HEK293 (cell line): ENCODE data around the gene INO80E.

Experiments
- CTCF ChIA-PET: fragments of 350-600 bp; formaldehyde crosslinking; extraction: SDS; loops from one replicate; lab custom pipeline; 2021; ENCODE audit warnings: antibody characterized with exemption; lab: Yijun Ruan, JAX
- POLR2A ChIA-PET: fragments of 300-600 bp; formaldehyde crosslinking; extraction: SDS; loops from one replicate; lab custom pipeline; 2020; ENCODE audit warnings: antibody characterized with exemption, inconsistent platforms; lab: Yijun Ruan, JAX
- H3K27ac ChIP-seq: fragments of 200-500 bp; sonication (Bioruptor generic); 2 replicates; pipeline ENCODE4 v1.5.1; 2014; ENCODE audit warnings: low read depth, low read length, control low read depth, inconsistent platforms; ENCODE audit errors: extremely low read depth
- H3K36me3 ChIP-seq, 2 experiments: fragments of 200-500 bp in 1 of 2; sonication (Bioruptor generic) in 1 of 2; 1 replicate in 1 of 2; 2 replicates in 1 of 2; pipeline ENCODE4 v1.5.1; 2014 to 2017; ENCODE audit warnings: inconsistent platforms in 2 of 2, low read length in 2 of 2; ENCODE audit not compliant: control insufficient read depth in 2 of 2, insufficient read depth in 1 of 2
- H3K4me1 ChIP-seq: fragments of 200-500 bp; sonication (Bioruptor generic); 2 replicates; pipeline ENCODE4 v1.5.1; 2014; ENCODE audit warnings: mild to moderate bottlenecking, low read length, inconsistent platforms; ENCODE audit not compliant: control insufficient read depth, insufficient read depth
- H3K4me3 ChIP-seq: 2 replicates; pipeline ENCODE4 v1.5.1; 2011; ENCODE audit warnings: low read depth, mild to moderate bottlenecking, control low read depth, low read length, moderate library complexity
- H3K9me3 ChIP-seq: fragments of 200-500 bp; sonication (Bioruptor generic); 2 replicates; pipeline ENCODE4 v1.5.1; 2014; ENCODE audit warnings: low read depth, low read length, inconsistent platforms; ENCODE audit not compliant: control insufficient read depth, insufficient read depth
- ATF2 ChIP-seq: fragments of 450-650 bp; formaldehyde crosslinking; IDR thresholded peaks from 2 replicates; pipeline ENCODE4 v1.5.1; 2016; ENCODE audit warnings: missing biosample characterization, missing genetic modification characterization, low read depth
- RBAK ChIP-seq: fragments of 450-650 bp; formaldehyde crosslinking; IDR thresholded peaks from 2 replicates; pipeline ENCODE4 v1.5.1; 2016; ENCODE audit warnings: missing biosample characterization, missing genetic modification characterization
- SP3 ChIP-seq: fragments of 450-650 bp; formaldehyde crosslinking; IDR thresholded peaks from 2 replicates; pipeline ENCODE4 v1.5.1; 2016; ENCODE audit warnings: missing biosample characterization, missing genetic modification characterization
- ZFP69B ChIP-seq: fragments of 450-650 bp; formaldehyde crosslinking; IDR thresholded peaks from 2 replicates; pipeline ENCODE4 v1.5.1; 2016; ENCODE audit warnings: missing biosample characterization, missing genetic modification characterization
- ZIC2 ChIP-seq: fragments of 450-650 bp; formaldehyde crosslinking; IDR thresholded peaks from 2 replicates; pipeline ENCODE4 v1.5.1; 2016; ENCODE audit warnings: missing biosample characterization, missing genetic modification characterization
- ZNF157 ChIP-seq: fragments of 450-650 bp; formaldehyde crosslinking; IDR thresholded peaks from 2 replicates; pipeline ENCODE4 v1.5.1; 2016; ENCODE audit warnings: missing biosample characterization, missing genetic modification characterization
- ZNF174 ChIP-seq: fragments of 450-650 bp; formaldehyde crosslinking; IDR thresholded peaks from 2 replicates; pipeline ENCODE4 v1.5.0; 2017; ENCODE audit warnings: missing biosample characterization, mild to moderate bottlenecking, missing genetic modification characterization
- ZNF184 ChIP-seq: fragments of 450-650 bp; IDR thresholded peaks from 2 replicates; pipeline ENCODE4 v1.5.1; 2018; ENCODE audit warnings: missing biosample characterization, mild to moderate bottlenecking, missing genetic modification characterization
- ZNF341 ChIP-seq: fragments of 450-650 bp; formaldehyde crosslinking; IDR thresholded peaks from 2 replicates; pipeline ENCODE4; 2016; ENCODE audit warnings: low read depth, missing biosample characterization, missing genetic modification characterization
- ZNF366 ChIP-seq: fragments of 450-650 bp; formaldehyde crosslinking; conservative IDR thresholded peaks from 2 replicates; pipeline ENCODE4 v1.5.1; 2016; ENCODE audit warnings: missing biosample characterization, missing genetic modification characterization
- ZNF48 ChIP-seq: fragments of 450-650 bp; formaldehyde crosslinking; IDR thresholded peaks from 2 replicates; pipeline ENCODE4 v1.5.1; 2016; ENCODE audit warnings: missing biosample characterization, missing genetic modification characterization
- ZNF555 ChIP-seq: fragments of 450-650 bp; formaldehyde crosslinking; conservative IDR thresholded peaks from 2 replicates; pipeline ENCODE4 v1.5.1; 2017; ENCODE audit warnings: missing biosample characterization, mild to moderate bottlenecking, missing genetic modification characterization, inconsistent platforms
- ZNF621 ChIP-seq: fragments of 450-650 bp; formaldehyde crosslinking; IDR thresholded peaks from 2 replicates; pipeline ENCODE4 v1.5.1; 2017; ENCODE audit warnings: missing biosample characterization, missing genetic modification characterization
- ZXDB ChIP-seq: fragments of 450-650 bp; formaldehyde crosslinking; IDR thresholded peaks from 2 replicates; pipeline ENCODE4 v1.5.1; 2016; ENCODE audit warnings: missing biosample characterization, missing genetic modification characterization
- TF ChIP-seq, protein P1 (sequence below): fragments of 450-650 bp; formaldehyde crosslinking; IDR thresholded peaks from 2 replicates; pipeline ENCODE4 v1.5.0; 2017; ENCODE audit warnings: missing biosample characterization, missing genetic modification characterization, borderline replicate concordance
- TF ChIP-seq, protein P2 (sequence below): fragments of 450-650 bp; formaldehyde crosslinking; IDR thresholded peaks from 2 replicates; pipeline ENCODE4 v1.5.1; 2016; ENCODE audit warnings: missing biosample characterization, missing genetic modification characterization
- TF ChIP-seq, protein P3 (sequence below): fragments of 450-650 bp; formaldehyde crosslinking; optimal IDR thresholded peaks from 2 replicates; pipeline ENCODE3; 2016; ENCODE audit warnings: missing biosample characterization, mild to moderate bottlenecking, missing genetic modification characterization
- TF ChIP-seq, protein P4 (sequence below): fragments of 450-650 bp; formaldehyde crosslinking; IDR thresholded peaks from 2 replicates; pipeline ENCODE4 v1.5.1; 2016; ENCODE audit warnings: missing biosample characterization, missing genetic modification characterization

Gene INO80E

GRCh38 chr16:30030011-30030685 lies 34.1 kb downstream of the INO80E start:
- Histone ChIP-seq H3K36me3 (no peaks in the 10 kb centered on the region), H3K4me1 (no peaks in the 10 kb centered on the region), H3K27ac (no peak overlapping the region)
- POLR2A ChIA-PET = no interaction called here
- TF ChIP-seq SP3 (tag by site-specific recombination) = no peak
- TF ChIP-seq RBAK = no peak
- no peak for TF ChIP-seq ATF2 (tag by site-specific recombination)
- TF ChIP-seq ZNF184 (tag by site-specific recombination) = no peak
- no peak for TF ChIP-seq ZNF157
- no peak for TF ChIP-seq ZXDB
- TF ChIP-seq, protein P1, sequence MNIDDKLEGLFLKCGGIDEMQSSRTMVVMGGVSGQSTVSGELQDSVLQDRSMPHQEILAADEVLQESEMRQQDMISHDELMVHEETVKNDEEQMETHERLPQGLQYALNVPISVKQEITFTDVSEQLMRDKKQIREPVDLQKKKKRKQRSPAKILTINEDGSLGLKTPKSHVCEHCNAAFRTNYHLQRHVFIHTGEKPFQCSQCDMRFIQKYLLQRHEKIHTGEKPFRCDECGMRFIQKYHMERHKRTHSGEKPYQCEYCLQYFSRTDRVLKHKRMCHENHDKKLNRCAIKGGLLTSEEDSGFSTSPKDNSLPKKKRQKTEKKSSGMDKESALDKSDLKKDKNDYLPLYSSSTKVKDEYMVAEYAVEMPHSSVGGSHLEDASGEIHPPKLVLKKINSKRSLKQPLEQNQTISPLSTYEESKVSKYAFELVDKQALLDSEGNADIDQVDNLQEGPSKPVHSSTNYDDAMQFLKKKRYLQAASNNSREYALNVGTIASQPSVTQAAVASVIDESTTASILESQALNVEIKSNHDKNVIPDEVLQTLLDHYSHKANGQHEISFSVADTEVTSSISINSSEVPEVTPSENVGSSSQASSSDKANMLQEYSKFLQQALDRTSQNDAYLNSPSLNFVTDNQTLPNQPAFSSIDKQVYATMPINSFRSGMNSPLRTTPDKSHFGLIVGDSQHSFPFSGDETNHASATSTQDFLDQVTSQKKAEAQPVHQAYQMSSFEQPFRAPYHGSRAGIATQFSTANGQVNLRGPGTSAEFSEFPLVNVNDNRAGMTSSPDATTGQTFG (tag by site-specific recombination) = no peak
- 0 out of 2 replicates have a peak, but pooled peaks have one; percentile 12 for TF ChIP-seq ZNF366
- TF ChIP-seq ZNF48 = no peak
- TF ChIP-seq, all 188 proteins: peak for 1
- no peak overlapping the region for H3K4me3 ChIP-seq
- no peaks in the 10 kb centered on the region for H3K9me3 ChIP-seq
- CTCF ChIA-PET = interaction anchor here (0.5 to 2.3 kb wide), 2 partner anchors 14 to 313 kb away, joined by 4 to 21 read pairs; no protein-coding TSS in a partner anchor

- peak within 1 kb of the TSS; percentile 9; the same call in 1 of the 2 replicates for H3K4me3 ChIP-seq
- CTCF ChIA-PET = interaction anchor here (0.6 to 2.3 kb wide), 22 partner anchors 8 to 955 kb away, joined by 3 to 34 read pairs (median 5); partner anchors contain the start of genes ALDOA, C16orf92, HSD3B7 and KCTD13
Measured at GRCh38 chr16:30030841-30031413, 34.9 kb downstream of the INO80E start, which contains the start of gene TLCD3B. Gene TLCD3B (minus strand): TSS chr16:30031271. CDS start chr16:30030527, 744 bp downstream.

GRCh38 chr16:30031477-30031918 lies 35.5 kb downstream of the INO80E start:
- Histone ChIP-seq H3K4me1 (no peaks in the 10 kb centered on the region), H3K9me3 (no peaks in the 10 kb centered on the region), H3K27ac (no peak overlapping the region), H3K36me3 (no peaks in the 10 kb centered on the region), H3K4me3 (no peak overlapping the region)
- TF ChIP-seq, protein P2, sequence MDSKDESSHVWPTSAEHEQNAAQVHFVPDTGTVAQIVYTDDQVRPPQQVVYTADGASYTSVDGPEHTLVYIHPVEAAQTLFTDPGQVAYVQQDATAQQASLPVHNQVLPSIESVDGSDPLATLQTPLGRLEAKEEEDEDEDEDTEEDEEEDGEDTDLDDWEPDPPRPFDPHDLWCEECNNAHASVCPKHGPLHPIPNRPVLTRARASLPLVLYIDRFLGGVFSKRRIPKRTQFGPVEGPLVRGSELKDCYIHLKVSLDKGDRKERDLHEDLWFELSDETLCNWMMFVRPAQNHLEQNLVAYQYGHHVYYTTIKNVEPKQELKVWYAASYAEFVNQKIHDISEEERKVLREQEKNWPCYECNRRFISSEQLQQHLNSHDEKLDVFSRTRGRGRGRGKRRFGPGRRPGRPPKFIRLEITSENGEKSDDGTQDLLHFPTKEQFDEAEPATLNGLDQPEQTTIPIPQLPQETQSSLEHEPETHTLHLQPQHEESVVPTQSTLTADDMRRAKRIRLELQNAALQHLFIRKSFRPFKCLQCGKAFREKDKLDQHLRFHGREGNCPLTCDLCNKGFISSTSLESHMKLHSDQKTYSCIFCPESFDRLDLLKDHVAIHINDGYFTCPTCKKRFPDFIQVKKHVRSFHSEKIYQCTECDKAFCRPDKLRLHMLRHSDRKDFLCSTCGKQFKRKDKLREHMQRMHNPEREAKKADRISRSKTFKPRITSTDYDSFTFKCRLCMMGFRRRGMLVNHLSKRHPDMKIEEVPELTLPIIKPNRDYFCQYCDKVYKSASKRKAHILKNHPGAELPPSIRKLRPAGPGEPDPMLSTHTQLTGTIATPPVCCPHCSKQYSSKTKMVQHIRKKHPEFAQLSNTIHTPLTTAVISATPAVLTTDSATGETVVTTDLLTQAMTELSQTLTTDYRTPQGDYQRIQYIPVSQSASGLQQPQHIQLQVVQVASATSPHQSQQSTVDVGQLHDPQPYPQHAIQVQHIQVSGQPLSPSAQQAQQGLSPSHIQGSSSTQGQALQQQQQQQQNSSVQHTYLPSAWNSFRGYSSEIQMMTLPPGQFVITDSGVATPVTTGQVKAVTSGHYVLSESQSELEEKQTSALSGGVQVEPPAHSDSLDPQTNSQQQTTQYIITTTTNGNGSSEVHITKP (tag by site-specific recombination) = peak; percentile 4; the same call in 1 of the 2 replicates
- TF ChIP-seq, protein P3, sequence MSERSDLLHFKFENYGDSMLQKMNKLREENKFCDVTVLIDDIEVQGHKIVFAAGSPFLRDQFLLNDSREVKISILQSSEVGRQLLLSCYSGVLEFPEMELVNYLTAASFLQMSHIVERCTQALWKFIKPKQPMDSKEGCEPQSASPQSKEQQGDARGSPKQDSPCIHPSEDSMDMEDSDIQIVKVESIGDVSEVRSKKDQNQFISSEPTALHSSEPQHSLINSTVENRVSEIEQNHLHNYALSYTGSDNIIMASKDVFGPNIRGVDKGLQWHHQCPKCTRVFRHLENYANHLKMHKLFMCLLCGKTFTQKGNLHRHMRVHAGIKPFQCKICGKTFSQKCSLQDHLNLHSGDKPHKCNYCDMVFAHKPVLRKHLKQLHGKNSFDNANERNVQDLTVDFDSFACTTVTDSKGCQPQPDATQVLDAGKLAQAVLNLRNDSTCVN (tag by site-specific recombination) = peak; percentile 2
- TF ChIP-seq ZNF621 (tag by site-specific recombination) = no peak
- TF ChIP-seq ZNF174 (tag by site-specific recombination) = no peak
- ChIA-PET CTCF (interaction anchor here (0.6 to 2.3 kb wide), 50 partner anchors 8 to 1151 kb away, joined by 3 to 34 read pairs (median 4); partner anchors contain the start of genes ALDOA, C16orf92, HIRIP3 and HSD3B7), POLR2A (interaction anchor here (1.1 to 1.5 kb wide), 5 partner anchors 36 to 241 kb away, joined by 3 to 8 read pairs (median 4); partner anchors contain the start of genes HIRIP3, KIF22, PAGR1 and TAOK2)

More at GRCh38 chr16:30030841-30031413, 34.9 kb downstream of the INO80E start, which contains the start of gene TLCD3B:
- POLR2A ChIA-PET = interaction anchor here (1.3 to 1.5 kb wide), 2 partner anchors 57 to 241 kb away, joined by 5 to 8 read pairs; partner anchors contain the start of genes KIF22 and TAOK2
- Histone ChIP-seq H3K9me3 (no peaks in the 10 kb centered on the region), H3K27ac (no peak within 1 kb of the TSS), H3K4me1 (no peaks in the 10 kb centered on the region)
- TF ChIP-seq ZNF341 (tag by site-specific recombination) (peak; percentile 65), ZFP69B (tag by site-specific recombination) (no peak), ZNF555 (tag by site-specific recombination) (no peak), ZIC2 (no peak)
- TF ChIP-seq, protein P4, sequence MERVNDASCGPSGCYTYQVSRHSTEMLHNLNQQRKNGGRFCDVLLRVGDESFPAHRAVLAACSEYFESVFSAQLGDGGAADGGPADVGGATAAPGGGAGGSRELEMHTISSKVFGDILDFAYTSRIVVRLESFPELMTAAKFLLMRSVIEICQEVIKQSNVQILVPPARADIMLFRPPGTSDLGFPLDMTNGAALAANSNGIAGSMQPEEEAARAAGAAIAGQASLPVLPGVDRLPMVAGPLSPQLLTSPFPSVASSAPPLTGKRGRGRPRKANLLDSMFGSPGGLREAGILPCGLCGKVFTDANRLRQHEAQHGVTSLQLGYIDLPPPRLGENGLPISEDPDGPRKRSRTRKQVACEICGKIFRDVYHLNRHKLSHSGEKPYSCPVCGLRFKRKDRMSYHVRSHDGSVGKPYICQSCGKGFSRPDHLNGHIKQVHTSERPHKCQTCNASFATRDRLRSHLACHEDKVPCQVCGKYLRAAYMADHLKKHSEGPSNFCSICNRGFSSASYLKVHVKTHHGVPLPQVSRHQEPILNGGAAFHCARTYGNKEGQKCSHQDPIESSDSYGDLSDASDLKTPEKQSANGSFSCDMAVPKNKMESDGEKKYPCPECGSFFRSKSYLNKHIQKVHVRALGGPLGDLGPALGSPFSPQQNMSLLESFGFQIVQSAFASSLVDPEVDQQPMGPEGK (tag by site-specific recombination) = peak; percentile 43; the same call in 1 of the 2 replicates
- TF ChIP-seq, all 188 proteins: peak for 2
- no peaks in the 10 kb centered on the region for H3K36me3 ChIP-seq
